SK-N-SH (cell line): ENCODE results near the gene ZNF33B. TPM values are rescaled to one million over a fixed set of nuclear protein-coding genes. Genes with fewer than 3 reads are reported as not detected.

ENCODE experiments used
- CTCF ChIA-PET: fragments of 300-600, 350-600 bp; formaldehyde crosslinking; extraction: SDS; loops from one replicate; lab custom pipeline; 2021; lab: Yijun Ruan, JAX
- POLR2A ChIA-PET: fragments of 350-600 bp; sonication (Branson Sonifier 250); formaldehyde crosslinking; extraction: SDS; loops from one replicate; lab custom pipeline; 2020; ENCODE audit warnings: antibody characterized with exemption, inconsistent platforms; lab: Yijun Ruan, JAX
- DNase-seq: peaks from one replicate; pipeline ENCODE4 v3.0.0; 2012
- H2AFZ ChIP-seq: fragments of 200-600 bp; sonication (generic); 2 replicates; pipeline ENCODE4 v1.8.1; 2016; ENCODE audit warnings: antibody characterized with exemption, mild to moderate bottlenecking, low read depth
- H3F3A ChIP-seq: fragments of 200-600 bp; sonication (generic); replicated peaks from 2 replicates; pipeline ENCODE3; 2016; ENCODE audit warnings: antibody characterized with exemption, mild to moderate bottlenecking; ENCODE audit not compliant: insufficient read depth
- H3K27ac ChIP-seq, 2 experiments: fragments of 200-500 bp in 1 of 2; fragments of 200-600 bp in 1 of 2; sonication (Bioruptor generic) in 1 of 2; sonication (generic), shearing (Covaris generic) in 1 of 2; 2 replicates each; pipeline versions ENCODE4 v1.5.1 to v1.6.1; 2014 to 2016; ENCODE audit warnings: low read depth in 2 of 2, inconsistent platforms in 1 of 2, low read length in 1 of 2, mild to moderate bottlenecking in 1 of 2, mixed read lengths in 1 of 2
- H3K27me3 ChIP-seq: fragments of 200-600 bp; sonication (generic), shearing (Covaris generic); 2 replicates; pipeline ENCODE4 v1.6.1; 2016; ENCODE audit warnings: mixed run types; ENCODE audit not compliant: insufficient read depth
- H3K36me3 ChIP-seq, 2 experiments: fragments of 200-500 bp in 1 of 2; fragments of 200-600 bp in 1 of 2; sonication (Bioruptor generic) in 1 of 2; sonication (generic) in 1 of 2; replicated peaks in 1 of 2; 2 replicates each; pipeline versions ENCODE3 to v1.5.1; 2014 to 2016; ENCODE audit warnings: low read length in 1 of 2, mild to moderate bottlenecking in 1 of 2; ENCODE audit not compliant: insufficient read depth in 2 of 2, control insufficient read depth in 1 of 2
- H3K4me1 ChIP-seq, 2 experiments: fragments of 200-500 bp in 1 of 2; fragments of 200-600 bp in 1 of 2; sonication (Bioruptor generic) in 1 of 2; sonication (generic), shearing (Covaris generic) in 1 of 2; 2 replicates each; pipeline versions ENCODE4 v1.5.1 to v1.6.1; 2014 to 2016; ENCODE audit warnings: low read depth in 1 of 2, low read length in 1 of 2, mixed run types in 1 of 2; ENCODE audit not compliant: insufficient read depth in 2 of 2, control insufficient read depth in 1 of 2
- H3K4me2 ChIP-seq: fragments of 200-600 bp; sonication (generic), shearing (Covaris generic); 2 replicates; pipeline ENCODE4 v1.6.1; 2017; ENCODE audit warnings: mixed run types
- H3K4me3 ChIP-seq, 2 experiments: fragments of 200-500 bp in 1 of 2; fragments of 200-600 bp in 1 of 2; sonication (Bioruptor generic) in 1 of 2; sonication (generic), shearing (Covaris generic) in 1 of 2; 2 replicates each; pipeline versions ENCODE4 v1.5.1 to v1.8.1; 2014 to 2016; ENCODE audit warnings: low read depth in 2 of 2, inconsistent platforms in 1 of 2, low read length in 1 of 2, mild to moderate bottlenecking in 1 of 2, mixed read lengths in 1 of 2, moderate library complexity in 1 of 2
- H3K79me2 ChIP-seq: fragments of 200-600 bp; sonication (generic); 2 replicates; pipeline ENCODE4 v1.8.1; 2017; ENCODE audit warnings: mild to moderate bottlenecking; ENCODE audit not compliant: insufficient read depth
- H3K9ac ChIP-seq: fragments of 200-600 bp; sonication (generic); 2 replicates; pipeline ENCODE4 v1.6.1; 2017; ENCODE audit warnings: mixed run types
- H3K9me2 ChIP-seq: fragments of 200-600 bp; sonication (generic); 2 replicates; pipeline ENCODE4 v1.6.1; 2017; ENCODE audit warnings: mixed run types
- H3K9me3 ChIP-seq: fragments of 200-600 bp; sonication (generic); 2 replicates; pipeline ENCODE4 v1.6.1; 2017; ENCODE audit warnings: mixed run types, mild to moderate bottlenecking, moderate library complexity
- H4K20me1 ChIP-seq: fragments of 200-600 bp; sonication (generic); 2 replicates; pipeline ENCODE4 v1.6.1; 2017; ENCODE audit warnings: mild to moderate bottlenecking, mixed run types; ENCODE audit not compliant: insufficient read depth
- CHD2 ChIP-seq: fragments of 150-350 bp; IDR thresholded peaks from 2 replicates; pipeline ENCODE4 v1.6.1; 2018; ENCODE audit warnings: low read length; ENCODE audit not compliant: partially characterized antibody
- CTCF ChIP-seq: fragments of 200-600 bp; sonication (generic); IDR thresholded peaks from 2 replicates; pipeline ENCODE4 v1.6.1; 2017; ENCODE audit warnings: antibody characterized with exemption, mild to moderate bottlenecking, moderate library complexity
- ELF1 ChIP-seq: IDR thresholded peaks from 2 replicates; pipeline ENCODE4 v1.4.0; 2012
- EP300 ChIP-seq, 2 experiments: IDR thresholded peaks; 2 replicates each; pipeline versions ENCODE4 v1.4.0 to v1.6.1; 2012; ENCODE audit warnings: borderline replicate concordance in 1 of 2, low read depth in 1 of 2, low read length in 1 of 2
- EZH2phosphoT487 ChIP-seq: fragments of 200-600 bp; sonication (generic); IDR thresholded peaks from 2 replicates; pipeline ENCODE4 v1.6.1; 2017; ENCODE audit warnings: low read depth, mixed run types, mild to moderate bottlenecking, antibody characterized with exemption, moderate library complexity, borderline replicate concordance
- FOXM1 ChIP-seq: IDR thresholded peaks from 2 replicates; pipeline ENCODE4 v1.4.0; 2012; ENCODE audit warnings: low read depth, mild to moderate bottlenecking
- GABPA ChIP-seq: IDR thresholded peaks from 2 replicates; pipeline ENCODE4 v1.4.0; 2012; ENCODE audit warnings: low read depth, mild to moderate bottlenecking
- JUND ChIP-seq: IDR thresholded peaks from 2 replicates; pipeline ENCODE4 v1.4.0; 2012
- NRF1 ChIP-seq: IDR thresholded peaks from 2 replicates; pipeline ENCODE4 v1.6.1; 2012; ENCODE audit warnings: low read depth, mild to moderate bottlenecking, low read length
- PBX3 ChIP-seq: IDR thresholded peaks from 2 replicates; pipeline ENCODE4; 2012
- POLR2AphosphoS5 ChIP-seq: IDR thresholded peaks from 2 replicates; pipeline ENCODE4 v1.6.1; 2012; ENCODE audit warnings: low read depth, low read length
- RFX5 ChIP-seq: IDR thresholded peaks from 2 replicates; pipeline ENCODE4 v1.6.1; 2012; ENCODE audit warnings: mild to moderate bottlenecking, improper control_type of control experiment, low read length
- SIN3A ChIP-seq: IDR thresholded peaks from 2 replicates; pipeline ENCODE4 v1.6.1; 2012; ENCODE audit warnings: low read depth, mild to moderate bottlenecking, low read length, moderate library complexity, borderline replicate concordance
- TAF1 ChIP-seq: IDR thresholded peaks from 2 replicates; pipeline ENCODE4 v1.6.1; 2012; ENCODE audit warnings: low read depth, mild to moderate bottlenecking, low read length, moderate library complexity, borderline replicate concordance
- TCF12 ChIP-seq: IDR thresholded peaks from 2 replicates; pipeline ENCODE4 v1.4.0; 2012
- TEAD4 ChIP-seq: IDR thresholded peaks from 2 replicates; pipeline ENCODE4 v1.4.0; 2012; ENCODE audit warnings: mild to moderate bottlenecking, borderline replicate concordance; ENCODE audit not compliant: insufficient read depth
- USF1 ChIP-seq: IDR thresholded peaks from 2 replicates; pipeline ENCODE4 v1.4.0; 2012; ENCODE audit warnings: low read depth, borderline replicate concordance
- USF2 ChIP-seq: fragments of 150-350 bp; IDR thresholded peaks from 2 replicates; pipeline ENCODE4 v1.6.1; 2017; ENCODE audit warnings: antibody characterized with exemption, low read length, low read depth, borderline replicate concordance
- YY1 ChIP-seq: IDR thresholded peaks from 2 replicates; pipeline ENCODE4 v1.4.0; 2012; ENCODE audit warnings: low read depth, mild to moderate bottlenecking
- ZBTB33 ChIP-seq: IDR thresholded peaks from 2 replicates; pipeline ENCODE4 v1.4.0; 2012; ENCODE audit warnings: low read depth, borderline replicate concordance
- WGBS: methylation state at CpG from one replicate; pipeline ENCODE4 v1.1.6; 2017; ENCODE audit warnings: low lambda C conversion rate; 5-methylcytosine and 5-hydroxymethylcytosine counted together
- polyA plus RNA-seq, 3 experiments: library from polyadenylated mRNA; depleted of rRNA; stranded (reverse); fragments of >200 nt; gene quantifications; 2 replicates each; pipeline ENCODE4 v1.2.3, GENCODE V29; 2012

ZNF33B gene
- polyA plus RNA-seq, 1 of the 3 experiments (the other 2 are of a cell fraction): 5.6 TPM

GRCh38 chr10:42553064-42553407, 85.3 kb downstream of the ZNF33B start:
- H4K20me1 ChIP-seq: no peaks in the 10 kb centered on the region
- TF ChIP-seq ELF1 (no peak), ZBTB33 (no peak), USF2 (no peak)
- peaks cover 0 to 9% of the 10 kb centered on the region in 2 experiments; a peak in 1 of 4 replicates for H3K4me1 ChIP-seq
- H3K36me3 ChIP-seq: peaks cover 2 to 3% of the 10 kb centered on the region in 2 experiments
- peak overlapping the region; percentile 98 for H3K4me2 ChIP-seq
- peak overlapping the region; percentile 74 to 85 for H3K4me3 ChIP-seq
- no peaks in the 10 kb centered on the region for H3K9me2 ChIP-seq
- H3K79me2 ChIP-seq: peaks cover 13% of the 10 kb centered on the region; the same call in 1 of the 2 replicates
- peak overlapping the region in 1 of 2 experiments; percentile 59; a peak in 1 of 4 replicates for H3K27ac ChIP-seq
- 4% methylated on average over 14 of the region's 14 CpGs for WGBS
- H3K27me3 ChIP-seq: no peaks in the 10 kb centered on the region
- H3K9ac ChIP-seq: peak overlapping the region; percentile 15; the same call in 1 of the 2 replicates
- no peak for DNase-seq
- no peaks in the 10 kb centered on the region for H3F3A ChIP-seq
- POLR2A ChIA-PET: no interaction called here
- CTCF ChIA-PET: no interaction called here
- peak overlapping the region; percentile 94; the same call in 1 of the 2 replicates for H2AFZ ChIP-seq
- no peaks in the 10 kb centered on the region for H3K9me3 ChIP-seq

- Histone ChIP-seq H3F3A (no peaks in the 10 kb centered on the region), H3K4me1 (peaks cover 0 to 9% of the 10 kb centered on the region in 2 experiments; a peak in 1 of 4 replicates), H3K79me2 (peaks cover 13% of the 10 kb centered on the region; the same call in 1 of the 2 replicates), H3K27ac (peak overlapping the region; percentile 2 to 62; a peak in 3 of 4 replicates), H3K4me3 (peak overlapping the region; percentile 74 to 85), H3K4me2 (peak overlapping the region; percentile 98), H3K9ac (peak overlapping the region; percentile 57), H3K36me3 (peaks cover 2 to 3% of the 10 kb centered on the region in 2 experiments), H3K9me3 (no peaks in the 10 kb centered on the region), H2AFZ (peak overlapping the region; percentile 94), H3K9me2 (no peaks in the 10 kb centered on the region), H3K27me3 (no peaks in the 10 kb centered on the region), H4K20me1 (no peaks in the 10 kb centered on the region)
- DNase-seq: peak; percentile 91
- POLR2A ChIA-PET: no interaction called here
- CTCF ChIA-PET: no interaction called here
- 1% methylated on average over 25 of the region's 61 CpGs for WGBS
- no peak; the same call in 1 of the 2 replicates for TF ChIP-seq TCF12
- no peak for TF ChIP-seq PBX3
- no peak for TF ChIP-seq FOXM1
- peak; percentile 83 for TF ChIP-seq NRF1
- TF ChIP-seq JUND: no peak
- TF ChIP-seq SIN3A: no peak
- peak; percentile 81 for TF ChIP-seq CHD2
- no peak for TF ChIP-seq TEAD4
- no peak for TF ChIP-seq CTCF
- TF ChIP-seq RFX5: no peak; the same call in 1 of the 2 replicates
- TF ChIP-seq EP300 (IDR thresholded peaks at IDR 0.05; ENCODE audit: borderline replicate concordance in 1 of 2, low read depth in 1 of 2, low read length in 1 of 2): no peak; a peak in 1 of 4 replicates
- peak; percentile 64; the same call in 1 of the 2 replicates for TF ChIP-seq POLR2AphosphoS5
- peak; percentile 26; the same call in 1 of the 2 replicates for TF ChIP-seq TAF1
- TF ChIP-seq ELF1: peak; percentile 72; the same call in 1 of the 2 replicates
- no peak for TF ChIP-seq USF1
- TF ChIP-seq GABPA: peak; percentile 35; the same call in 1 of the 2 replicates
- TF ChIP-seq YY1: no peak
- no peak for TF ChIP-seq EZH2phosphoT487
Measured at GRCh38 chr10:42552188-42553063, 85.9 kb downstream of the ZNF33B start.
